ENCODE measurements around the gene TCP11. TPM values are rescaled to one million over a fixed set of nuclear protein-coding genes. Genes with fewer than 3 reads are reported as not detected.

The TCP11 gene
- total RNA-seq, 1 donor from 2014 or later, result not detected

DNA sequence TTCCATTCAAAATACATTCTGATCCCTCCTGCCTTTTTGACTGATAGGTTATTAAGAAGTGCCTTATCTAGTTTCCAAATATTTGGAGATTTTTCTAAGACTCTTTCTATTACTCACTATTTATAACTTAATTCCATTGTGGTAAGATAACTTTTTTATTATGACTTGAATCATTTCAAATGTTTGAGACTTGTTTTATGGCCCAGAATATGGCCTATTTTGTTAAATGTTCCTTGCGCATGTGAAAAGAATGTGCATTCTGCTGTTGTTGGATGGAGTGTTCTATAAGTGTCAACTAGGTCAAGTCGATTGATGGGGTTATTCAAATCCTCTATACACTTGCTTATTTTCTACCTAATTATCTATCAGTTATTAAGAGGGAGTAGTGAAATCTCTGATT lies 13.1 kb upstream of the TCP11 start:
- H3K36me3 ChIP-seq, result no peaks in the 10 kb centered on the region
- intact Hi-C loops (cut with micrococcal nuclease), result no loop called here
- no peak overlapping the region for H3K4me3 ChIP-seq
- TF ChIP-seq, protein P1, sequence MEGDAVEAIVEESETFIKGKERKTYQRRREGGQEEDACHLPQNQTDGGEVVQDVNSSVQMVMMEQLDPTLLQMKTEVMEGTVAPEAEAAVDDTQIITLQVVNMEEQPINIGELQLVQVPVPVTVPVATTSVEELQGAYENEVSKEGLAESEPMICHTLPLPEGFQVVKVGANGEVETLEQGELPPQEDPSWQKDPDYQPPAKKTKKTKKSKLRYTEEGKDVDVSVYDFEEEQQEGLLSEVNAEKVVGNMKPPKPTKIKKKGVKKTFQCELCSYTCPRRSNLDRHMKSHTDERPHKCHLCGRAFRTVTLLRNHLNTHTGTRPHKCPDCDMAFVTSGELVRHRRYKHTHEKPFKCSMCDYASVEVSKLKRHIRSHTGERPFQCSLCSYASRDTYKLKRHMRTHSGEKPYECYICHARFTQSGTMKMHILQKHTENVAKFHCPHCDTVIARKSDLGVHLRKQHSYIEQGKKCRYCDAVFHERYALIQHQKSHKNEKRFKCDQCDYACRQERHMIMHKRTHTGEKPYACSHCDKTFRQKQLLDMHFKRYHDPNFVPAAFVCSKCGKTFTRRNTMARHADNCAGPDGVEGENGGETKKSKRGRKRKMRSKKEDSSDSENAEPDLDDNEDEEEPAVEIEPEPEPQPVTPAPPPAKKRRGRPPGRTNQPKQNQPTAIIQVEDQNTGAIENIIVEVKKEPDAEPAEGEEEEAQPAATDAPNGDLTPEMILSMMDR (IDR thresholded peaks at IDR 0.05; ENCODE audit: borderline replicate concordance), result no peak
- H3K9me3 ChIP-seq (replicated peaks), result no peaks in the 10 kb centered on the region
- H3K4me1 ChIP-seq, result no peaks in the 10 kb centered on the region
- peaks cover 4% of the 10 kb centered on the region for H3K27me3 ChIP-seq (ENCODE audit: low read depth)
- no peak overlapping the region for H3K27ac ChIP-seq (replicated peaks)
- no peak for DNase-seq

DNA sequence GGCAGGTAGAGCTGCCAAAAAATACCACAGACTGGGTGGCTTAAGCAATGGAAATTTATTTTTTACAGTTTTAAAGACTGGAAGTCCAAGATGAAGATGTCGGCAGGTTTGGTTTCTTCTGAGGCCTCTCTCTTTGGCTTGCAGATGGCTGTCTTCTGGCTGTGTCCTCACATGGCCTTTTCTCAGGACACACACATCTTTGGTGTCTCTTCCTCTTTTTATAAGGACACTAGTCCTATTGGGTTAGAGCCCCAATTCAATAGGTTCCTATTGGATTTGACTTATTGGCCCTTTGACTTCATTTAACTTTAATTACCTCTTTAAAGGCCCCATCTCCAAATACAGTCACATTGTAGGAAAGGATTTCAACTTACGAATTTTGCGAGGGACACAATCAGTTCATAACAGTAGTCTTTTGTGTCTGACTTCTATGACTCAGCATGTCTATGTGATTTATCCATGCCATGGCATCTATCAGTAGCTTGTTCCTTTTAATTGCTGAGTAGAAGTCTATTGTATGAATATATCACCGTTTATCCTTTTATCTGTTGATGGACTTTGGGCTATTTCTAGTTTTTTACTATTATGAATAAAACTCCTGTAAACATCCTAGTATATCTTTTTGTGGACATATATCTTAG lies 11.0 kb upstream of the TCP11 start:
- DNase-seq, result no peak
- no peak overlapping the region for H3K27ac ChIP-seq (replicated peaks)
- no peaks in the 10 kb centered on the region for H3K9me3 ChIP-seq (replicated peaks)
- TF ChIP-seq, protein P1 (IDR thresholded peaks at IDR 0.05; ENCODE audit: borderline replicate concordance), result no peak
- no peaks in the 10 kb centered on the region for H3K36me3 ChIP-seq
- H3K4me1 ChIP-seq, result no peaks in the 10 kb centered on the region
- no peak overlapping the region for H3K4me3 ChIP-seq
- intact Hi-C loops (cut with micrococcal nuclease), result no loop called here
- H3K27me3 ChIP-seq (ENCODE audit: low read depth), result peaks cover 4% of the 10 kb centered on the region

DNA sequence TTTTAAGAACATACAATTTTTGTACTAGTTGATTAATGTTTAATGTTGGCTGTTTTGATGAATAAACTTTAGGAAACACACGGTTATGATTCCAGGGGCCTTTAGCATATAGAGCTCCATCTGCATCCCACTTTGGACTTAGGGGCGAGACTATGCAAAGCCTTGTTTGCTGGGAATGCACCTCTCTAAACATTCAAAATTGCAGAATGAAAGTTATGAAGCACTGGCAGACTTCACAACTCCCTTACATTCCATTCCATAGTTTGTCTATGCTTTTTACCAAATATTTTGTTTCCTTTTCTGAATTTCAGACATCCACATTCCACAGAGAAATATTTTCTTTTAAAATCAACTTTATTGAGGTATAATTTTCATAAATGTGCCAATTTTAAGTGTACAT lies 10.3 kb upstream of the TCP11 start:
- Histone ChIP-seq H3K4me1 (no peaks in the 10 kb centered on the region), H3K27ac (replicated peaks) (no peak overlapping the region), H3K36me3 (no peaks in the 10 kb centered on the region), H3K4me3 (no peak overlapping the region), H3K27me3 (ENCODE audit: low read depth) (peaks cover 4% of the 10 kb centered on the region), H3K9me3 (replicated peaks) (no peaks in the 10 kb centered on the region)
- intact Hi-C loops (cut with micrococcal nuclease), result no loop called here
- no peak for DNase-seq
- TF ChIP-seq, protein P1 (IDR thresholded peaks at IDR 0.05; ENCODE audit: borderline replicate concordance), result no peak

DNA sequence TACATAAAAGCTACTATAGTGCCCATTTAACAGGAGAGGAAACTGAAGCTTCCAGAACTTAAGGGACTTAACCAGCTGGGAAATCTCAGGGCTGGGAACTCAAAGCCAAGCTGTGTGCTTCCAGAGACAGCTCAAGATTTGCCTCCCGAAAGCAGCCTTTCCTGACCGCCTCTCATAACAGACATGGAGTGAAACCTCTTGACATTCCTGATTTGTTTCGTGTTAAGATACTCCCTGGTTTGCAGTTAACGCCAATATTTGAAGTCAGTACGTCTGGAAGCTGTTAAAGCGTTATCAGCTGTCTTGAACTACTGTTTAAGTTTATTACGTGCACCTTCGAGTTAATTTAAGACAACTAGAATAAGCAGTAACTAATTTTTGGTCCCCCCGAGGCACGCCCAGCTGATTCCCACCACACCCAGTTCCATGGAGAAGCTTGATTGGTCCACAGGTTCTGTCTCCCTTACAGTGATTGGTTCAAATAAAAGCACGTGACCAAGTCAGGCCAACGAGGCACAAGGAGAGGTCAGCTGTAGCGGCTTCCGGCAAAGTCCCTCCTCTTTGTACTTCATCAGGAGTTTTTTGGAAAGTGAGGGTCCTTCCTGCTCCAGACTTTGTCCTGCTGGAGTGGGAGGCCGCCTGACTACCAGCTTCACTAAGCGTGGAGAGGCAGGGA lies 8.9 kb upstream of the TCP11 start:
- H3K27me3 ChIP-seq (ENCODE audit: low read depth), result peaks cover 4% of the 10 kb centered on the region
- DNase-seq, result no peak
- intact Hi-C loops (cut with micrococcal nuclease), result loop anchor here (10.0 kb wide), 2 partner anchors 55 to 95 kb away; no protein-coding TSS in a partner anchor
- no peaks in the 10 kb centered on the region for H3K9me3 ChIP-seq (replicated peaks)
- H3K27ac ChIP-seq (replicated peaks), result no peak overlapping the region
- H3K4me3 ChIP-seq, result no peak overlapping the region
- H3K4me1 ChIP-seq, result no peaks in the 10 kb centered on the region
- TF ChIP-seq, protein P1 (IDR thresholded peaks at IDR 0.05; ENCODE audit: borderline replicate concordance), result no peak
- H3K36me3 ChIP-seq, result no peaks in the 10 kb centered on the region

GRCh38 chr6:35148167-35148741 lies 7.1 kb upstream of the TCP11 start:
- TF ChIP-seq, protein P1 (IDR thresholded peaks at IDR 0.05; ENCODE audit: borderline replicate concordance), result no peak
- no peak for DNase-seq
- intact Hi-C loops (cut with micrococcal nuclease), result loop anchor here (10.0 kb wide), 2 partner anchors 57 to 97 kb away; no protein-coding TSS in a partner anchor
- Histone ChIP-seq H3K36me3 (no peaks in the 10 kb centered on the region), H3K27me3 (ENCODE audit: low read depth) (peaks cover 4% of the 10 kb centered on the region), H3K9me3 (replicated peaks) (no peaks in the 10 kb centered on the region), H3K4me1 (no peaks in the 10 kb centered on the region), H3K27ac (replicated peaks) (no peak overlapping the region), H3K4me3 (no peak overlapping the region)
